Neural cell (in vitro differentiated cells): ENCODE data around the gene COL4A4. TPM values are rescaled to one million over a fixed set of nuclear protein-coding genes. Genes with fewer than 3 reads are reported as not detected.

ENCODE experiments used
- H2AFZ ChIP-seq: fragments of 200-600, 300-800 bp; sonication (generic), shearing (Covaris generic); 2 replicates; pipeline ENCODE4 v1.6.0; 2014; ENCODE audit warnings: low read depth, mild to moderate bottlenecking, antibody characterized with exemption, low read length, moderate library complexity
- H3F3A ChIP-seq: fragments of 200-600 bp; shearing (Covaris generic); 2 replicates; pipeline ENCODE4 v1.6.1; 2016; ENCODE audit warnings: mild to moderate bottlenecking, moderate library complexity, mixed read lengths, antibody characterized with exemption, low read length; ENCODE audit not compliant: insufficient read depth, poor library complexity, severe bottlenecking
- H3K27ac ChIP-seq: fragments of 200-600, 300-800 bp; sonication (generic), shearing (Covaris generic); 2 replicates; pipeline ENCODE4 v1.5.1; 2014; ENCODE audit warnings: mild to moderate bottlenecking, low read length, moderate library complexity
- H3K27me3 ChIP-seq: fragments of 300-800, 200-600 bp; sonication (generic), shearing (Covaris generic); 2 replicates; pipeline ENCODE4 v1.6.0; 2014; ENCODE audit warnings: mild to moderate bottlenecking, low read depth, low read length, moderate library complexity; ENCODE audit not compliant: insufficient read depth
- H3K36me3 ChIP-seq: fragments of 300-800, 200-600 bp; sonication (generic), shearing (Covaris generic); 2 replicates; pipeline ENCODE4 v1.5.1; 2014; ENCODE audit warnings: mild to moderate bottlenecking, antibody characterized with exemption, low read length, moderate library complexity; ENCODE audit not compliant: insufficient read depth
- H3K4me2 ChIP-seq: fragments of 300-800, 200-600 bp; sonication (generic), shearing (Covaris generic); 2 replicates; pipeline ENCODE4 v1.6.0; 2014; ENCODE audit warnings: mild to moderate bottlenecking, low read length
- H3K4me3 ChIP-seq: fragments of 300-800, 200-600 bp; sonication (generic), shearing (Covaris generic); 2 replicates; pipeline ENCODE4 v1.5.1; 2014; ENCODE audit warnings: mild to moderate bottlenecking, low read length, moderate library complexity
- H3K79me2 ChIP-seq: fragments of 200-600 bp; shearing (Covaris generic); replicated peaks from 2 replicates; pipeline ENCODE4 v1.6.0; 2014; ENCODE audit warnings: mild to moderate bottlenecking, low read length, moderate library complexity; ENCODE audit not compliant: insufficient read depth
- H3K9ac ChIP-seq: fragments of 300-800, 200-600 bp; sonication (generic), shearing (Covaris generic); 2 replicates; pipeline ENCODE4 v1.6.1; 2016; ENCODE audit warnings: mild to moderate bottlenecking, low read length, mixed read lengths
- H3K9me2 ChIP-seq: fragments of 200-600 bp; shearing (Covaris generic); 2 replicates; pipeline ENCODE4 v1.6.1; 2016; ENCODE audit warnings: mild to moderate bottlenecking, low read length, mixed read lengths; ENCODE audit not compliant: insufficient read depth
- H3K9me3 ChIP-seq: fragments of 200-600, 300-800 bp; sonication (generic), shearing (Covaris generic); 2 replicates; pipeline ENCODE4 v1.6.1; 2016; ENCODE audit warnings: mild to moderate bottlenecking, mixed run types, low read length, moderate library complexity, mixed read lengths
- H4K20me1 ChIP-seq: fragments of 200-600 bp; shearing (Covaris generic); 2 replicates; pipeline ENCODE4 v1.6.1; 2016; ENCODE audit warnings: mild to moderate bottlenecking, mixed run types; ENCODE audit not compliant: insufficient read depth
- EP300 ChIP-seq: fragments of 450-650 bp; conservative IDR thresholded peaks from 2 replicates; pipeline ENCODE4 v1.6.1; 2014; ENCODE audit warnings: antibody characterized with exemption, mild to moderate bottlenecking, moderate library complexity; ENCODE audit not compliant: poor library complexity, severe bottlenecking
- EZH2 ChIP-seq: fragments of 200-600, 300-800 bp; shearing (Covaris generic), sonication (generic); IDR thresholded peaks from 2 replicates; pipeline ENCODE4 v1.6.1; 2014; ENCODE audit warnings: antibody characterized with exemption, low read length, borderline replicate concordance, mild to moderate bottlenecking; ENCODE audit not compliant: insufficient read depth, poor library complexity, severe bottlenecking
- MXI1 ChIP-seq: fragments of 450-650 bp; conservative IDR thresholded peaks from 2 replicates; pipeline ENCODE4 v1.6.1; 2014; ENCODE audit warnings: antibody characterized with exemption, mild to moderate bottlenecking; ENCODE audit not compliant: poor library complexity, severe bottlenecking
- POLR2AphosphoS5 ChIP-seq: IDR thresholded peaks from 2 replicates; pipeline ENCODE4 v1.6.1; 2012
- RAD21 ChIP-seq: fragments of 450-650 bp; conservative IDR thresholded peaks from 2 replicates; pipeline ENCODE4 v1.6.1; 2014; ENCODE audit warnings: antibody characterized with exemption, mild to moderate bottlenecking, moderate library complexity
- REST ChIP-seq: IDR thresholded peaks from 2 replicates; pipeline ENCODE4 v1.6.1; 2012; ENCODE audit warnings: borderline replicate concordance
- SMC3 ChIP-seq: fragments of 450-650 bp; conservative IDR thresholded peaks from 2 replicates; pipeline ENCODE4 v1.6.1; 2014; ENCODE audit warnings: antibody characterized with exemption, mild to moderate bottlenecking, moderate library complexity; ENCODE audit not compliant: poor library complexity
- TAF1 ChIP-seq: IDR thresholded peaks from 2 replicates; pipeline ENCODE4 v1.6.1; 2012; ENCODE audit warnings: low read depth
- polyA plus RNA-seq: library from polyadenylated mRNA; depleted of rRNA; stranded (reverse); fragments of >200 nt; gene quantifications from 2 replicates; pipeline ENCODE4 v1.2.3, GENCODE V29; 2014
- TF ChIP-seq, protein P1 (sequence below): fragments of 450-650 bp; IDR thresholded peaks from 2 replicates; pipeline ENCODE4 v1.5.1; 2014; ENCODE audit warnings: antibody characterized with exemption, mild to moderate bottlenecking, moderate library complexity; ENCODE audit not compliant: poor library complexity, severe bottlenecking

COL4A4 gene
- polyA plus RNA-seq, 1 donor from 2014 or later, result 0.35 TPM

GRCh38 chr2:226963528-226963927 is 200.5 kb downstream of the COL4A4 start:
- Histone ChIP-seq H3K4me2 (no peak overlapping the region), H3K36me3 (no peaks in the 10 kb centered on the region), H3K9ac (no peak overlapping the region), H3K9me2 (no peaks in the 10 kb centered on the region), H3K27ac (no peak overlapping the region), H3K27me3 (no peaks in the 10 kb centered on the region), H2AFZ (no peak overlapping the region), H3K79me2 (no peaks in the 10 kb centered on the region), H3K9me3 (no peaks in the 10 kb centered on the region), H4K20me1 (no peaks in the 10 kb centered on the region), H3K4me3 (no peak overlapping the region), H3F3A (no peaks in the 10 kb centered on the region)
- TF ChIP-seq SMC3 (no peak), POLR2AphosphoS5 (no peak), EP300 (no peak), RAD21 (no peak), MXI1 (no peak), EZH2 (no peak), TAF1 (no peak), REST (no peak)
- TF ChIP-seq, protein P1, sequence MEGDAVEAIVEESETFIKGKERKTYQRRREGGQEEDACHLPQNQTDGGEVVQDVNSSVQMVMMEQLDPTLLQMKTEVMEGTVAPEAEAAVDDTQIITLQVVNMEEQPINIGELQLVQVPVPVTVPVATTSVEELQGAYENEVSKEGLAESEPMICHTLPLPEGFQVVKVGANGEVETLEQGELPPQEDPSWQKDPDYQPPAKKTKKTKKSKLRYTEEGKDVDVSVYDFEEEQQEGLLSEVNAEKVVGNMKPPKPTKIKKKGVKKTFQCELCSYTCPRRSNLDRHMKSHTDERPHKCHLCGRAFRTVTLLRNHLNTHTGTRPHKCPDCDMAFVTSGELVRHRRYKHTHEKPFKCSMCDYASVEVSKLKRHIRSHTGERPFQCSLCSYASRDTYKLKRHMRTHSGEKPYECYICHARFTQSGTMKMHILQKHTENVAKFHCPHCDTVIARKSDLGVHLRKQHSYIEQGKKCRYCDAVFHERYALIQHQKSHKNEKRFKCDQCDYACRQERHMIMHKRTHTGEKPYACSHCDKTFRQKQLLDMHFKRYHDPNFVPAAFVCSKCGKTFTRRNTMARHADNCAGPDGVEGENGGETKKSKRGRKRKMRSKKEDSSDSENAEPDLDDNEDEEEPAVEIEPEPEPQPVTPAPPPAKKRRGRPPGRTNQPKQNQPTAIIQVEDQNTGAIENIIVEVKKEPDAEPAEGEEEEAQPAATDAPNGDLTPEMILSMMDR, result no peak

GRCh38 chr2:226962176-226962773 is 201.7 kb downstream of the COL4A4 start:
- Histone ChIP-seq H3K9me3 (no peaks in the 10 kb centered on the region), H3K4me2 (no peak overlapping the region), H3K79me2 (no peaks in the 10 kb centered on the region), H4K20me1 (no peaks in the 10 kb centered on the region), H3K27ac (no peak overlapping the region), H3K9ac (no peak overlapping the region), H3K36me3 (no peaks in the 10 kb centered on the region), H3K27me3 (no peaks in the 10 kb centered on the region), H3F3A (no peaks in the 10 kb centered on the region), H3K9me2 (no peaks in the 10 kb centered on the region), H3K4me3 (no peak overlapping the region), H2AFZ (no peak overlapping the region)
- TF ChIP-seq EZH2 (no peak), RAD21 (no peak), POLR2AphosphoS5 (no peak), SMC3 (no peak), EP300 (no peak), REST (no peak), MXI1 (no peak), TAF1 (no peak)
- TF ChIP-seq, protein P1, result no peak
